Measurements from ENCODE around the gene SSU72.
A peak's percentile ranks its signal among the peaks of the same experiment; 100 is the strongest.

SSU72 gene

GRCh38 chr1:1574721-1575537 is at the start of gene SSU72:
TSS of gene SSU72 (minus strand) at chr1:1574863. CDS start at chr1:1574557, 306 bp downstream.
- DNase-seq, result peak; percentile 90 to 97 (median 92)

DNA sequence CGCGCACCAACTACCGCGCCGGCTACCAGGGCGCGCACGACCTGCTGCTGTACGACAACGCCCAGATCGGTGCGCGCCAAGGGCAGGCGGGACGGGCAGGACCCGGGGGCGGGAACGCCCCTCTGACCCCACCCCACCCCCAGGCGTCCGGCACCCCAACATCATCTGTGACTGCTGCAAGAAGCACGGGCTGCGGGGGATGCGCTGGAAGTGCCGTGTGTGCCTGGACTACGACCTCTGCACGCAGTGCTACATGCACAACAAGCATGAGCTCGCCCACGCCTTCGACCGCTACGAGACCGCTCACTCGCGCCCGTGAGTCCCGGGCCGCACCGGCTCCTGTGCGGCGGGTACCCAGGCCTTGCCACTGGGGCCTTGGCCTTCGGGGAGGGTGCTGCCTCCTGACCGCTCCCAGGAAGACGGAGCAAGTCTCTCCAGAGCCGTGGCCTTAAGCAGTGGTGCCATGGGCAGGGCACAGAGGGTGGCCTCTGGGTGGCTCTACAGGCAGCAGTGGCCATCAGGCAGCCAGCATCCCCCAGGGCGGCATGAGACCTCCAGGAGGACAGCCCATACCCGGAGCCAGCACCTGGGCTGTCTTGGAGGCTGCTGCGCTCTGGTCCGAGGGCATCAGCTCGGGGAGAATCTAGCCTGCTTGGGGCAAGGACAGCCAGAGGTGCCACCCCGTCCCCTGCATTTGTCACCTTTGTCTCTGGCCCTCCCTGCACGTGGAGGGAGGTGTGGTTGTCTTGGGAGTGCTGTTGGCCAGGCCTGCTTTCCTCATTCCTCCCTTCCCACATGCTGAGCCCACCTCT is 49.2 kb upstream of the SSU72 start:
- no peak for DNase-seq

DNA sequence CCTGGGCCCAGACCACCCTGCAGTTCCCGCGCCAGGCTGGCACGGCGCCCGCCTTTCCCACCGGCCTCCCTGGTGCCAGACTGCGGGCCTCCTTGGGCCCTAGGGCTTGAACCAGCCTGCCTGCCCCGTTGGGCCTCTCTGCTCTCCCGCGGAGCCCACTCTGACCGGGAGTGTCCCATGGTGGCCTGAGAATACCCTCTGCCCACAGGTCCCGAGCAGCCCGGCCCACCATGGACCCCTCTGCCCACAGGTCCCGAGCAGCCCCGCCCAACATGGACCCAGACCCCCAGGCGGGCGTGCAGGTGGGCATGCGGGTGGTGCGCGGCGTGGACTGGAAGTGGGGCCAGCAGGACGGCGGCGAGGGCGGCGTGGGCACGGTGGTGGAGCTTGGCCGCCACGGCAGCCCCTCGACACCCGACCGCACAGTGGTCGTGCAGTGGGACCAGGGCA is 48.5 kb upstream of the SSU72 start:
- no peak for DNase-seq

DNA sequence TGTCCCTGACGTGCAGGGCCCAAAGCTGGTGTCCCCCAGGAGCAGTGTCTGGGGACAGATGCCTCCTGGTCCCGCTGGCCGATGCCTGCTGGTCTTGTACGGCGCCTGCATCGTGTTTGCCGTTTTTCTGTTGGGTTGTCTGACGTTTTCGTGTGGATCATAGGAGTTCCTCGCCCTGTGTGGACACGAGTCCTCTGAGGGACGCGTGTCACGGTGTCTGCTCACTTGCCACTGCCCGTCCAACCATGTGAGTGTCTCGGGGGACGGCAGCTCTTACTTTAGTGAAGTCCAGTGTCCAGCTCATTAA is 48.1 kb upstream of the SSU72 start:
- DNase-seq, result no peak

- no peak for DNase-seq
Observed at GRCh38 chr1:1622010-1622787, 47.5 kb upstream of the SSU72 start.

DNA sequence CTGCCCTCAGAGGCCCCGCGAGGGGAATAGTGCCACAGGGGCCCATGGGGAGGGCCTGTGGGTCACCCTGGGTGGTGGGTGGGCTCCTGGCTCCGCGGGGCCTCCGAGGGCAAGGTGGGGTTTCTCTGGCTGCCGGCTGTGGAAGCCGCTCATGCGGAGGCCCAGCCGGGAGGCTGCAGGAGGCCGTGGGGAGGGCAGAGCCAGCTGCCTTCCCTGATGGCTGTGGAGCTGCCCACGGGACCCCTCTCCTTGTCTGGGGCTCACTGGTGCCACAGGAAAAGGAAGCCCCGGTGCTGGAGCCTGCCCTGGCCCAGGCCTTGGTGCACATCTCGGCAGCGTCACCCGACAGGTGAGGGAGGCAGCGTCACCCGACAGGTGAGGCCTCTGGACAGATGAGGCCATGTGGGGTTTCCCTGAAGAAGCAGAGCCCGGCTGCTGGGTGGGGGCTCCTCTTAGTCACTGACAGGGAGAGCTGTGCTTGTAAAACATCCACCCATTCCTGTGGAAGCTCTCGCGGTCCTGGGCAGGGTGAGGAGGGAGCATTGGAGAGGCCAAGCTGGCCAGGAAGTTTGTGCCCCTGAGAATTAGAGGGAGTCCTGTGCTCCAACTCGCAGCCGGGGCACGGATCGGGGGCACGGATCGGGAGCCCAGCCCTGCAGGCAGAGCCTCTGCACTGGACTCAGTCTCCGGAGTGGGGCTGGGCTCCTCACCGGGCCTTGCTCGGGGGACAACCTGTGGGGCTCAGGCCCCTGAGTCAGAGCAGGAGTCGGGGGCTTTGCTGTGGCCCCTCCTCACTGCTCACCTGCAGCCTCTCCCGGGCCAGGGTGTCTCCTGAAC is 46.7 kb upstream of the SSU72 start:
- no peak for DNase-seq

- no peak for DNase-seq
Observed at GRCh38 chr1:1620433-1621139, 45.9 kb upstream of the SSU72 start.

DNA sequence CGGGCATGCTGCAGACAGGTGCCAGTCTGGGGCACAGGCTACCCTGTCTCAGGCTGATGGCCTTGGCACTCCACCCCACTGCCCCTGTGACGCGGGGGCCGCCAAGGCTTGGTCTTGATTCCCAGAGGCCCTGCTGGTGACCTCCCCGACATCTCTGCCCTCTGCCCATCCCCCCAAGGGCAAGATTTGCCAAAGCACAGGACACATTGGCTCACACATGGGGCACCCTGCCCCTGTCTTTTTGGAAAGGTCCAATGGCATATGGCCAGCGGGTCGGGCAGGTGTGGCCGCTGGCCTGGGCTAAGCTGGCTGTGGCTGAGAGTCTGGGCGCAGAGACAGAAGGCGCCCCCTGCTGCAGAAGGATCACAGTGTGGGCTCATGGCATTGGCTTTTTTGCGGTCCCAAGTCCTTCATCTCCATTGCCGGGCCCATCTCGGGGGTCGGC is 45.3 kb upstream of the SSU72 start:
- DNase-seq, result no peak

DNA sequence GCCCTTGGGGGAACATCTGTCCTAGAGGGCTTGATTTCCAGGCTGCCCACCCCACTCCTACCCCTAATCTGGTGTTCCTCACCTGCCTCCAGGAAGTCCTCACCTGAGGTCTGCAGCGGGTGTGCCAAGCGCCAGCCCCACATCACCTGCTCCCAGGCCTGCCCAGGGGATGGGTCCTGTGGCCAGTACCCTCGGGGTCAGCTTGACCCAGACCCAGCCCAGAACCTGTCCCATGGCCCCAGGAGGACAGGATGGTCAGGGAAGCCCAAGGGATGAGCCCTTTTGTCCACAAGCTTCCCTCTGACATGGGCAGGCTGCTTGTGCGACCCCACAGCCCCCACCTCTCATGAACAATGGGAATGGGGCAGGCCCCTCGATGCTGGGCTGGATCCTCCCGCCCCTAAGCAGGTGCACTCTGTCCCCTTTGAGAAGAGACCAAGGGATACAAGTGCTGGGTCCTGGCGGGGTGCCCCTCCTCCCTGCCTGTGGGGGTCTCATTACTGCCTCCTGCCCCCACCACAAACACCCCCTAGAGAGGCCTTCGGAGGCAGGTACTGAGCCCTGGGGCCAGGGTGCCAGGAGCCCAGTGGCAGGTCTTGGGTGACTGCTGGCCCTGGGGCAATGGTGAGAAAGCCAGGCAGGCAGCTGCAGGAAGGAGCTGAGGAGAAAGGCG is 43.9 kb upstream of the SSU72 start:
- no peak for DNase-seq

GRCh38 chr1:1617925-1618324 is 43.3 kb upstream of the SSU72 start:
- DNase-seq, result no peak

DNA sequence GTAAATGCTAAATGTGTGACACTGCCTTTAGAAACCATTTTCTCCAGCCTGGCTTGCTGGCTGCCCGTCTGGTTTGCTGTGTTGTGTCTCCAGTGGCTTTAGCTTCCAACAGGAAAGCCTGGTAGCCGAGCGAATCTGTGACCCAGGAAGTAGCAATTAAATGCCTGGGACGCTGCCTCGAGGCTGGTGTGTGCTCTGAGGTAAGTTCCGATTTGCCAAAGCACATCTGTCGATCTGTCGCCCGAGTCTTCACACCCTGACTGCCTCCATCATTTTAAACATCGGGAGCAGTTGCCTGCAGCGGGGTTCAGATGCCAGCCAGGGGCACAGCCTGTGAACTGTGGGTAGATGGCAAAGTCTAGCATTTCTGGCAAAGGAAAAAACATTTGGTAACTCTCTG is 42.9 kb upstream of the SSU72 start:
- DNase-seq, result no peak

DNA sequence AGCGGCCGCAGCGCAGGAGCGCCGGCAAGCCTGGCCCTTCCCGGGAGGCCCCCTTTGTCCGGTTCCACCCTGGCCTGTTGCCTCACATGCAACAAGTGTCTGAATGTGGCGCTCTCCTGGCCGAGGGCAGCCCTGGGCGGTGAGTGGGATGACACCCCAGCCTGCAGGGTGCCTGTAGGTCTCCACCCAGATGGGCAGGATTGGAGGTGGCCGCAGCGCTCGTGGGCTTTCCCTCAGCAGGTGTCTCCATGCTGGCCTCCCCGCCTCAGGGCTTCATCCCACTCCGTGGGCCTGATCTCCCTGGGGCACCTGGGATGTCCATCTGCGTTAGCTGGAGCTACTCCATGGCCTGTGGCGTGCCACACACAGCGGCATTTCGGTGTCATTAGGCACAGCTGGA is 42.2 kb upstream of the SSU72 start:
- DNase-seq, result no peak

GRCh38 chr1:1616045-1616790 is 41.6 kb upstream of the SSU72 start:
- peak; percentile 20 to 68 (median 37) for DNase-seq

DNA sequence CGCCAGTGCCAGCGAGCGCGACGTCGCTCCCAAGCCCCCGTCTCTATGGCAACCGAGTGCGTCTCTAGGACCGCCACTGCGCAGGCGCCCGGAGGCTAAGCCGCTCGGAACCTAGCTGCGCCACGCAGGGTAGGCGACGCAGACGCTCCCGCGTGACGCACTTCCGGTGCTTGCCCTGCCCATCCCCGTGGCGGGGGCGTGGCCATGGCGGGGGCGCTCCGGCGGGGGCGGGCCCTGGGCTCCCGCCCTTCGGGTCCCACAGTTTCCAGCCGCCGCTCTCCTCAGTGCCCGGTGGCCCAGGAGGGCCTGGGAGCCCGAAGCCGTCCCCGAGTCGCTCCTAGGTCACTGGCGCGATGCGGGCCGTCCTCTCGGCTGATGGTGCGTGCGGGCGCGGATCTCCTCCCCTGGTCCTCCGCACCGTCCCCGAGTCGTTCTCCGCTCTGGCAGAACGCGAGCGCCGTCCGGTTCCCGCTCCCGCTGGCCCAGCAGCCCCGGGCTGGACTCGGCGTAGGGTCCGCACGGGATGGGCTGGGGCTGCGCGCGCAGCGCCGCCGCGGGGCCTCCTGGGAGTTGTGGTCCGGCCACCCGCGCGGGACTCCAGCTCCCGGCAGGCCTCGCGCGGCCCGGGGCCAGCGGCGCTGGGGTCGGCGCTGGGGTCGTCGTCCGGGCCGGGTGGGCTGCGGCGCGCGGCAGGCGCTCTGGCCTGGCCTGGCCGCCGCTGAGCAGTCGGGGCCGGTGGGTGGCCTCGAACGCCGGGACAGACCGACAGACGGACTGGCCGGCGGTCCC is 40.8 kb upstream of the SSU72 start, which contains the start of gene MIB2:
TSS of gene MIB2 (plus strand) at position 245 of the 789 bp plus-strand sequence. CDS start 7,953 bp downstream, outside the sequence.
- DNase-seq, result peak; percentile 96 to 100 (median 98)

- DNase-seq, result no peak
Observed at GRCh38 chr1:1614954-1615255, 40.2 kb upstream of the SSU72 start.

GRCh38 chr1:1614204-1614953 is 39.7 kb upstream of the SSU72 start:
- peak in 2 of 3 experiments; percentile 19 to 53 for DNase-seq

DNA sequence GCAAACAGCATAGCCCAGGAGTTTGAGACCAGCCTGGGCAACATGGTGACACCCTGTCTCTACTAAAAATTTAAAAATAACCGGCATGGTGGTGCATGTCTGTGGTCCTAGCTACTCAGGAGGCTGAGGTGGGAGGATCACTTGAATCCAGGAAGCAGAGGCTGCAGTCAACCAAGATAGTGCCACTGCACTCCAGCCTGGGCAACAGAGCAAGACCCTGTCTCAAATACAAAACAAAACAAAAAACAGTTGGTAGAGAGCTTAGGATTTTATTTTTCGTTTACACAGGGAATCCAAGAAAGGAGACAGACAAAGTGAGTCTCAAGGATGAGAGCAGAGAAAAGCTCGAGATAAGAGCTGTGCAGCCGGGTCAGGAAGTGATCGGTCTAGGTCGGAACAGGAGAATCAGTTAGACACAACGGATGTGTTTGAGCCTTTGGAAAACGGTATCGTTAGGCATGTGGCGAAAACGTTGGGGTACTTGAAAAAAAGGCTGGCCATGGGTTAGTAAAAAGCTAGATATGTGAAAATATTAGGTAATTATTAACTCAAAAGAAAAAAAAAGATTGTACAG is 38.9 kb upstream of the SSU72 start:
- DNase-seq, result no peak

- no peak for DNase-seq
Observed at GRCh38 chr1:1612104-1612400, 37.4 kb upstream of the SSU72 start.

- no peak for DNase-seq
Observed at GRCh38 chr1:1610796-1611195, 36.1 kb upstream of the SSU72 start.
